ENCODE measurements around the gene FHL2. TPM values are rescaled to one million over a fixed set of nuclear protein-coding genes. Genes with fewer than 3 reads are reported as not detected.

The FHL2 gene
- total and polyA plus RNA-seq, 4 donors, result 3.9 to 9.0 (median 6.5) TPM

DNA sequence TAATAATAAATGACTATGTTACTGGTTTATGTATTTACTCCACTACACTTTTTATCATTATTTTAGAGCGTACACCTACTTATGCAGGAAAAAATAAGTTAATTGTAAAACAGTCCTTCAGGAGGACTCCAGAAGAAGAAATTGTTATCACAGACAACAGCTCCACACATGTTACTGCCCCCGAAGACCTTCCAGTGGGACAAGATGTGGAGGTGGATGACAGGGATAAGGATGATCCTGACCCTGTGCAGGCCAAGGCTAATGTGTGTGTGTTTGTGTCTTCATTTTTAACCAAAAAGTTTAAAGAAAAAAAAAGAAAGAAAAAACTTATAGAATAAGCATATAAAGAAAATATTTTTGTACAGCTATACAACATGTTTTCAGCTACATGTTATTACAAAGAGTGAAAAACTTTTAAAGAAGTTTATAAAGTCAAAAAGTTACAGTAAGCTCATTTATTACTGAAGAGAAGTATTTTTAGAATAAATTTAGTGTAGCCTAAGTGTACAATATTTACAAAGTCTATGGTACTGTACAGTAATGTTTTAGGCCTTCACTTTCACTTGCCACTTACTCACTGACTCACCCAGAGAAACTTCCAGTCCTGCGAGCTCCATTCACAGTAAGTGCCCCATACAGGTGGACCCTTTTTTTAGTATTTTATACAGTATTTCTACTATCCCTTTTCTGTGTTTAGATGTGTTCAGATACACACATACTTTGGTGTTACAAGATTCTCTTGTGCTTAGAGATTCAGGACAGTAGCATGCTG is 76.8 kb downstream of the FHL2 start (continued):
- TF ChIP-seq, protein P1, sequence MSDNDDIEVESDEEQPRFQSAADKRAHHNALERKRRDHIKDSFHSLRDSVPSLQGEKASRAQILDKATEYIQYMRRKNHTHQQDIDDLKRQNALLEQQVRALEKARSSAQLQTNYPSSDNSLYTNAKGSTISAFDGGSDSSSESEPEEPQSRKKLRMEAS (IDR thresholded peaks at IDR 0.05), result no peak
- TF ChIP-seq EGR1 (IDR thresholded peaks at IDR 0.05; ENCODE audit: low read depth in 2 of 2), result no peak
- TF ChIP-seq TAF1 (conservative IDR thresholded peaks at IDR 0.05), result no peak
- no peak for TF ChIP-seq YY1 (IDR thresholded peaks at IDR 0.05)

DNA sequence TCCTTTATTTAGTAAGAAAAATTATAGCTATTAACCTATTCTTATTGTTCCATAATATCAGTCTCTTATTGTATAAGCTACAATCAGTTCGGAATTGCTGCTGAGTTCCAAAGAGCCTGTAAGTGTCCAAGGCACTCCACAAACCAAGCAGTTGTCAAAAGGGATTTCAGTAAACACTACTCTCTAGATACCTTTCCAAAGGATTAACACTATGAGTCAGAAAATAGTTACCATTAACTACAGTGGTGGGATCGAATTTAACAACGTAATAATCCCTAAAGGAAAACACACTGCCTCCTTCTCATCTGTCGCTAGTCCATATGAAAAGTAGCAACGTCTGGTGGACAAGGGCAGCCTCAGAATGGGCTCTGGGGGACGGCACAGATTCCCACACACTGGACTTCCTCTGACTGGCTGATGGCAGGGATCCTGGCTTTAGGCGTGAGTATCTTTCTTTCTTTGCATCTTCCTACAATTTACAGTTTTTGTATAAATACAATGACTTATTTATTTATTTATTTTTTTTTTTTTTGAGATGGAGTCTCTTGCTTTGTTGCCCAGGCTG is 78.1 kb downstream of the FHL2 start:
- no peaks in the 10 kb centered on the region for H3K9me3 ChIP-seq (ENCODE audit: control insufficient read depth in 4 of 4, low read length in 3 of 4)
- 86% methylated on average over 7 of the region's 7 CpGs for WGBS
- H3K4me1 ChIP-seq (ENCODE audit: control insufficient read depth in 4 of 4, insufficient read depth in 4 of 4, low read length in 3 of 4), result no peaks in the 10 kb centered on the region
- no peak overlapping the region for H3K4me3 ChIP-seq (ENCODE audit: low read depth in 1 of 3, low read length in 3 of 3)
- H3K27ac ChIP-seq (ENCODE audit: low read depth in 1 of 2, low read length in 2 of 2), result no peak overlapping the region
- H3K36me3 ChIP-seq (ENCODE audit: control insufficient read depth in 4 of 4, insufficient read depth in 3 of 4, low read depth in 1 of 4, low read length in 3 of 4), result no peaks in the 10 kb centered on the region
- no peak overlapping the region for H3K9ac ChIP-seq (ENCODE audit: low read depth in 1 of 2, low read length in 2 of 2)
- TF ChIP-seq, protein P2, sequence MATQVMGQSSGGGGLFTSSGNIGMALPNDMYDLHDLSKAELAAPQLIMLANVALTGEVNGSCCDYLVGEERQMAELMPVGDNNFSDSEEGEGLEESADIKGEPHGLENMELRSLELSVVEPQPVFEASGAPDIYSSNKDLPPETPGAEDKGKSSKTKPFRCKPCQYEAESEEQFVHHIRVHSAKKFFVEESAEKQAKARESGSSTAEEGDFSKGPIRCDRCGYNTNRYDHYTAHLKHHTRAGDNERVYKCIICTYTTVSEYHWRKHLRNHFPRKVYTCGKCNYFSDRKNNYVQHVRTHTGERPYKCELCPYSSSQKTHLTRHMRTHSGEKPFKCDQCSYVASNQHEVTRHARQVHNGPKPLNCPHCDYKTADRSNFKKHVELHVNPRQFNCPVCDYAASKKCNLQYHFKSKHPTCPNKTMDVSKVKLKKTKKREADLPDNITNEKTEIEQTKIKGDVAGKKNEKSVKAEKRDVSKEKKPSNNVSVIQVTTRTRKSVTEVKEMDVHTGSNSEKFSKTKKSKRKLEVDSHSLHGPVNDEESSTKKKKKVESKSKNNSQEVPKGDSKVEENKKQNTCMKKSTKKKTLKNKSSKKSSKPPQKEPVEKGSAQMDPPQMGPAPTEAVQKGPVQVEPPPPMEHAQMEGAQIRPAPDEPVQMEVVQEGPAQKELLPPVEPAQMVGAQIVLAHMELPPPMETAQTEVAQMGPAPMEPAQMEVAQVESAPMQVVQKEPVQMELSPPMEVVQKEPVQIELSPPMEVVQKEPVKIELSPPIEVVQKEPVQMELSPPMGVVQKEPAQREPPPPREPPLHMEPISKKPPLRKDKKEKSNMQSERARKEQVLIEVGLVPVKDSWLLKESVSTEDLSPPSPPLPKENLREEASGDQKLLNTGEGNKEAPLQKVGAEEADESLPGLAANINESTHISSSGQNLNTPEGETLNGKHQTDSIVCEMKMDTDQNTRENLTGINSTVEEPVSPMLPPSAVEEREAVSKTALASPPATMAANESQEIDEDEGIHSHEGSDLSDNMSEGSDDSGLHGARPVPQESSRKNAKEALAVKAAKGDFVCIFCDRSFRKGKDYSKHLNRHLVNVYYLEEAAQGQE (IDR thresholded peaks at IDR 0.05), result no peak
- TF ChIP-seq YY1 (IDR thresholded peaks at IDR 0.05), result no peak
- no peaks in the 10 kb centered on the region for H3K27me3 ChIP-seq (ENCODE audit: control insufficient read depth in 4 of 4, insufficient read depth in 4 of 4, low read length in 3 of 4)
- no peak for DNase-seq (ENCODE audit: low spot score)

DNA sequence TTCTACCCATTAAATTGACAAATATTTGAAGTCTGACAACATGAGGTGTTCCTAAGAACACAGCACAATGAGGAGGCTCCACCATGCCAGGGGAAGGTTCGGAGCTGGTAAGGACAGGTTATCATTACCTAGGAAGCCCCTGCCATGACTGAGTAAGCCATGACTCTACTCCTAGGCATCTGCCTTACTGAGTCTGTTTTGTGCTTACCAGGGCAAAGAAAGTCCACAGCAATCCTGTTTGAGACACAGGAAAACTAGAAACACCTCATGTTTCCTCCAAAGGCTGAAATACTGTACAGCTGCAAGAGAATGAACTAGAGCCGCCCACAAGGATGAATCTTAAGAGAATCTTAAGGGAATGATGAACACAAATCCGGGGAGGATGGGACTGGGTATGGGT is 80.9 kb downstream of the FHL2 start:
- Histone ChIP-seq H3K27ac (ENCODE audit: low read depth in 1 of 2, low read length in 2 of 2) (no peak overlapping the region), H3K4me1 (ENCODE audit: control insufficient read depth in 4 of 4, insufficient read depth in 4 of 4, low read length in 3 of 4) (no peaks in the 10 kb centered on the region), H3K27me3 (ENCODE audit: control insufficient read depth in 4 of 4, insufficient read depth in 4 of 4, low read length in 3 of 4) (no peaks in the 10 kb centered on the region), H3K36me3 (ENCODE audit: control insufficient read depth in 4 of 4, insufficient read depth in 3 of 4, low read depth in 1 of 4, low read length in 3 of 4) (no peaks in the 10 kb centered on the region), H3K4me3 (ENCODE audit: low read depth in 1 of 3, low read length in 3 of 3) (no peak overlapping the region), H3K9ac (ENCODE audit: low read depth in 1 of 2, low read length in 2 of 2) (no peak overlapping the region), H3K9me3 (ENCODE audit: control insufficient read depth in 4 of 4, low read length in 3 of 4) (no peaks in the 10 kb centered on the region)
- no peak for DNase-seq (ENCODE audit: low spot score)
- TF ChIP-seq JUND (IDR thresholded peaks at IDR 0.05) (no peak), SP1 (IDR thresholded peaks at IDR 0.05) (no peak), HNF4A (conservative IDR thresholded peaks at IDR 0.05) (no peak)
- TF ChIP-seq, protein P3, sequence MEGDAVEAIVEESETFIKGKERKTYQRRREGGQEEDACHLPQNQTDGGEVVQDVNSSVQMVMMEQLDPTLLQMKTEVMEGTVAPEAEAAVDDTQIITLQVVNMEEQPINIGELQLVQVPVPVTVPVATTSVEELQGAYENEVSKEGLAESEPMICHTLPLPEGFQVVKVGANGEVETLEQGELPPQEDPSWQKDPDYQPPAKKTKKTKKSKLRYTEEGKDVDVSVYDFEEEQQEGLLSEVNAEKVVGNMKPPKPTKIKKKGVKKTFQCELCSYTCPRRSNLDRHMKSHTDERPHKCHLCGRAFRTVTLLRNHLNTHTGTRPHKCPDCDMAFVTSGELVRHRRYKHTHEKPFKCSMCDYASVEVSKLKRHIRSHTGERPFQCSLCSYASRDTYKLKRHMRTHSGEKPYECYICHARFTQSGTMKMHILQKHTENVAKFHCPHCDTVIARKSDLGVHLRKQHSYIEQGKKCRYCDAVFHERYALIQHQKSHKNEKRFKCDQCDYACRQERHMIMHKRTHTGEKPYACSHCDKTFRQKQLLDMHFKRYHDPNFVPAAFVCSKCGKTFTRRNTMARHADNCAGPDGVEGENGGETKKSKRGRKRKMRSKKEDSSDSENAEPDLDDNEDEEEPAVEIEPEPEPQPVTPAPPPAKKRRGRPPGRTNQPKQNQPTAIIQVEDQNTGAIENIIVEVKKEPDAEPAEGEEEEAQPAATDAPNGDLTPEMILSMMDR (IDR thresholded peaks at IDR 0.05; ENCODE audit: low read depth, low read length, missing input control), result no peak
- TF ChIP-seq, protein P4, sequence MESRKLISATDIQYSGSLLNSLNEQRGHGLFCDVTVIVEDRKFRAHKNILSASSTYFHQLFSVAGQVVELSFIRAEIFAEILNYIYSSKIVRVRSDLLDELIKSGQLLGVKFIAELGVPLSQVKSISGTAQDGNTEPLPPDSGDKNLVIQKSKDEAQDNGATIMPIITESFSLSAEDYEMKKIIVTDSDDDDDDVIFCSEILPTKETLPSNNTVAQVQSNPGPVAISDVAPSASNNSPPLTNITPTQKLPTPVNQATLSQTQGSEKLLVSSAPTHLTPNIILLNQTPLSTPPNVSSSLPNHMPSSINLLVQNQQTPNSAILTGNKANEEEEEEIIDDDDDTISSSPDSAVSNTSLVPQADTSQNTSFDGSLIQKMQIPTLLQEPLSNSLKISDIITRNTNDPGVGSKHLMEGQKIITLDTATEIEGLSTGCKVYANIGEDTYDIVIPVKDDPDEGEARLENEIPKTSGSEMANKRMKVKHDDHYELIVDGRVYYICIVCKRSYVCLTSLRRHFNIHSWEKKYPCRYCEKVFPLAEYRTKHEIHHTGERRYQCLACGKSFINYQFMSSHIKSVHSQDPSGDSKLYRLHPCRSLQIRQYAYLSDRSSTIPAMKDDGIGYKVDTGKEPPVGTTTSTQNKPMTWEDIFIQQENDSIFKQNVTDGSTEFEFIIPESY (IDR thresholded peaks at IDR 0.05), result no peak
- whole genome bisulfite sequencing, result 96% methylated on average over 3 of the region's 3 CpGs
